ENCODE data around the gene ATP6V1G3.

ATP6V1G3 gene

GRCh38 chr1:198558402-198558801, 17.9 kb upstream of the ATP6V1G3 start:
- no peak overlapping the region for H4K91ac ChIP-seq (ENCODE audit: low read depth, low read length)
- no peak overlapping the region for H2AK5ac ChIP-seq (ENCODE audit: low read length)
- H4K12ac ChIP-seq (ENCODE audit: low read depth, low read length), result no peak overlapping the region
- no peak overlapping the region for H2BK12ac ChIP-seq (ENCODE audit: low read length)
- H3K18ac ChIP-seq (ENCODE audit: low read length), result no peak overlapping the region
- H3K36me3 ChIP-seq (ENCODE audit: control insufficient read depth in 1 of 2, insufficient read depth in 2 of 2, low read length in 2 of 2), result no peaks in the 10 kb centered on the region
- no CpG with 5 or more reads among the region's 2 CpGs for WGBS (ENCODE audit: extremely low coverage, insufficient coverage, insufficient read length)
- H4K8ac ChIP-seq (ENCODE audit: low read depth, low read length), result no peak overlapping the region
- H3K27me3 ChIP-seq (ENCODE audit: insufficient read depth, low read length), result no peaks in the 10 kb centered on the region
- no peaks in the 10 kb centered on the region for H3K9me3 ChIP-seq (ENCODE audit: insufficient read depth, low read depth, low read length)
- no peak for DNase-seq
- H3K79me1 ChIP-seq (ENCODE audit: low read length), result no peaks in the 10 kb centered on the region
- H3K4ac ChIP-seq (ENCODE audit: low read depth, low read length), result no peak overlapping the region
- H3K9ac ChIP-seq (ENCODE audit: low read length), result no peak overlapping the region
- no peak overlapping the region for H2AFZ ChIP-seq (ENCODE audit: insufficient read depth, low read length, poor library complexity)
- H2BK5ac ChIP-seq (ENCODE audit: low read depth, low read length, poor library complexity), result no peak overlapping the region
- H3K14ac ChIP-seq (ENCODE audit: low read length), result no peak overlapping the region
- H3K27ac ChIP-seq (ENCODE audit: low read depth, low read length), result no peak overlapping the region
- H3K23ac ChIP-seq (ENCODE audit: low read length), result no peak overlapping the region
- H3K79me2 ChIP-seq (ENCODE audit: control insufficient read depth, insufficient read depth, low read length, poor library complexity), result no peaks in the 10 kb centered on the region
- no peaks in the 10 kb centered on the region for H3K4me1 ChIP-seq (ENCODE audit: control insufficient read depth in 1 of 2, insufficient read depth in 2 of 2, low read length in 2 of 2)
- H3K4me3 ChIP-seq (ENCODE audit: low read depth, low read length), result no peak overlapping the region
- H3K4me2 ChIP-seq (ENCODE audit: low read length), result no peak overlapping the region
- no peak overlapping the region for H2BK120ac ChIP-seq (ENCODE audit: insufficient read depth, low read length, poor library complexity)

- Histone ChIP-seq H3K79me1 (ENCODE audit: low read length) (no peaks in the 10 kb centered on the region), H2AFZ (ENCODE audit: insufficient read depth, low read length, poor library complexity) (no peak overlapping the region), H3K4ac (ENCODE audit: low read depth, low read length) (no peak overlapping the region), H3K36me3 (ENCODE audit: control insufficient read depth in 1 of 2, insufficient read depth in 2 of 2, low read length in 2 of 2) (no peaks in the 10 kb centered on the region), H3K27ac (ENCODE audit: low read depth, low read length) (no peak overlapping the region), H3K79me2 (ENCODE audit: control insufficient read depth, insufficient read depth, low read length, poor library complexity) (no peaks in the 10 kb centered on the region), H3K27me3 (ENCODE audit: insufficient read depth, low read length) (no peaks in the 10 kb centered on the region), H3K4me1 (ENCODE audit: control insufficient read depth in 1 of 2, insufficient read depth in 2 of 2, low read length in 2 of 2) (no peaks in the 10 kb centered on the region), H2BK120ac (ENCODE audit: insufficient read depth, low read length, poor library complexity) (no peak overlapping the region), H3K23ac (ENCODE audit: low read length) (peak overlapping the region; percentile 85), H4K12ac (ENCODE audit: low read depth, low read length) (no peak overlapping the region), H4K91ac (ENCODE audit: low read depth, low read length) (no peak overlapping the region), H3K4me3 (ENCODE audit: low read depth, low read length) (no peak overlapping the region), H3K4me2 (ENCODE audit: low read length) (no peak overlapping the region), H2BK5ac (ENCODE audit: low read depth, low read length, poor library complexity) (no peak overlapping the region), H3K14ac (ENCODE audit: low read length) (no peak overlapping the region), H2AK5ac (ENCODE audit: low read length) (no peak overlapping the region), H3K9ac (ENCODE audit: low read length) (no peak overlapping the region), H3K18ac (ENCODE audit: low read length) (no peak overlapping the region), H2BK12ac (ENCODE audit: low read length) (no peak overlapping the region), H4K8ac (ENCODE audit: low read depth, low read length) (no peak overlapping the region), H3K9me3 (ENCODE audit: insufficient read depth, low read depth, low read length) (no peaks in the 10 kb centered on the region)
- DNase-seq, result no peak
- WGBS (ENCODE audit: extremely low coverage, insufficient coverage, insufficient read length), result no CpG with 5 or more reads among the region's 4 CpGs
These were observed 16.5 kb upstream of the ATP6V1G3 start for GRCh38 chr1:198556971-198557370.

GRCh38 chr1:198552668-198553416, 12.4 kb upstream of the ATP6V1G3 start:
- no peaks in the 10 kb centered on the region for H3K9me3 ChIP-seq (ENCODE audit: insufficient read depth, low read depth, low read length)
- H2AFZ ChIP-seq (ENCODE audit: insufficient read depth, low read length, poor library complexity), result no peak overlapping the region
- no peak overlapping the region for H3K27ac ChIP-seq (ENCODE audit: low read depth, low read length)
- no peak overlapping the region for H2BK12ac ChIP-seq (ENCODE audit: low read length)
- no peak overlapping the region for H2BK120ac ChIP-seq (ENCODE audit: insufficient read depth, low read length, poor library complexity)
- H2BK5ac ChIP-seq (ENCODE audit: low read depth, low read length, poor library complexity), result no peak overlapping the region
- no peak overlapping the region for H4K12ac ChIP-seq (ENCODE audit: low read depth, low read length)
- no peak overlapping the region for H4K8ac ChIP-seq (ENCODE audit: low read depth, low read length)
- no peak overlapping the region for H3K4ac ChIP-seq (ENCODE audit: low read depth, low read length)
- H3K14ac ChIP-seq (ENCODE audit: low read length), result no peak overlapping the region
- no peak overlapping the region for H3K9ac ChIP-seq (ENCODE audit: low read length)
- H3K27me3 ChIP-seq (ENCODE audit: insufficient read depth, low read length), result no peaks in the 10 kb centered on the region
- H3K23ac ChIP-seq (ENCODE audit: low read length), result no peak overlapping the region
- H2AK5ac ChIP-seq (ENCODE audit: low read length), result no peak overlapping the region
- H3K36me3 ChIP-seq (ENCODE audit: control insufficient read depth in 1 of 2, insufficient read depth in 2 of 2, low read length in 2 of 2), result no peaks in the 10 kb centered on the region
- H3K18ac ChIP-seq (ENCODE audit: low read length), result no peak overlapping the region
- DNase-seq, result no peak
- no peak overlapping the region for H3K4me3 ChIP-seq (ENCODE audit: low read depth, low read length)
- no peaks in the 10 kb centered on the region for H3K4me1 ChIP-seq (ENCODE audit: control insufficient read depth in 1 of 2, insufficient read depth in 2 of 2, low read length in 2 of 2)
- no peaks in the 10 kb centered on the region for H3K79me1 ChIP-seq (ENCODE audit: low read length)
- no CpG with 5 or more reads among the region's 2 CpGs for WGBS (ENCODE audit: extremely low coverage, insufficient coverage, insufficient read length)
- no peak overlapping the region for H4K91ac ChIP-seq (ENCODE audit: low read depth, low read length)
- H3K4me2 ChIP-seq (ENCODE audit: low read length), result no peak overlapping the region
- no peaks in the 10 kb centered on the region for H3K79me2 ChIP-seq (ENCODE audit: control insufficient read depth, insufficient read depth, low read length, poor library complexity)

- Histone ChIP-seq H2BK120ac (ENCODE audit: insufficient read depth, low read length, poor library complexity) (no peak overlapping the region), H3K79me2 (ENCODE audit: control insufficient read depth, insufficient read depth, low read length, poor library complexity) (no peaks in the 10 kb centered on the region), H3K79me1 (ENCODE audit: low read length) (no peaks in the 10 kb centered on the region), H4K12ac (ENCODE audit: low read depth, low read length) (no peak overlapping the region), H4K91ac (ENCODE audit: low read depth, low read length) (no peak overlapping the region), H3K18ac (ENCODE audit: low read length) (no peak overlapping the region), H2BK12ac (ENCODE audit: low read length) (no peak overlapping the region), H3K27me3 (ENCODE audit: insufficient read depth, low read length) (no peaks in the 10 kb centered on the region), H3K4me2 (ENCODE audit: low read length) (no peak overlapping the region), H3K27ac (ENCODE audit: low read depth, low read length) (no peak overlapping the region), H3K14ac (ENCODE audit: low read length) (no peak overlapping the region), H3K9me3 (ENCODE audit: insufficient read depth, low read depth, low read length) (no peaks in the 10 kb centered on the region), H3K23ac (ENCODE audit: low read length) (no peak overlapping the region), H2BK5ac (ENCODE audit: low read depth, low read length, poor library complexity) (no peak overlapping the region), H3K4me3 (ENCODE audit: low read depth, low read length) (no peak overlapping the region), H3K4me1 (ENCODE audit: control insufficient read depth in 1 of 2, insufficient read depth in 2 of 2, low read length in 2 of 2) (no peaks in the 10 kb centered on the region), H2AK5ac (ENCODE audit: low read length) (no peak overlapping the region), H3K4ac (ENCODE audit: low read depth, low read length) (no peak overlapping the region), H3K9ac (ENCODE audit: low read length) (no peak overlapping the region), H4K8ac (ENCODE audit: low read depth, low read length) (no peak overlapping the region), H2AFZ (ENCODE audit: insufficient read depth, low read length, poor library complexity) (no peak overlapping the region), H3K36me3 (ENCODE audit: control insufficient read depth in 1 of 2, insufficient read depth in 2 of 2, low read length in 2 of 2) (no peaks in the 10 kb centered on the region)
- WGBS (ENCODE audit: extremely low coverage, insufficient coverage, insufficient read length), result no CpG with 5 or more reads among the region's 4 CpGs
- DNase-seq, result no peak
These were observed 10.6 kb upstream of the ATP6V1G3 start for GRCh38 chr1:198550941-198551524.

Data from trophoblast cell (in vitro differentiated cells and primary cell).